GM23338 (cell line): ENCODE measurements around the gene OR4D5. TPM values are rescaled to one million over a fixed set of nuclear protein-coding genes. Genes with fewer than 3 reads are reported as not detected.

Experiments
- ATAC-seq: fragments of 200-7000 bp; cut with Tn5 transposase; 3 replicates; pipeline ENCODE4 v1.9.1; 2020
- DNase-seq: peaks from one replicate; pipeline ENCODE4 v3.0.0-alpha.2; 2015; ENCODE audit warnings: low spot score
- H2AFZ ChIP-seq: fragments of 200-600 bp; sonication (generic); 2 replicates; pipeline ENCODE4 v1.8.0; 2016; ENCODE audit warnings: antibody characterized with exemption, mild to moderate bottlenecking, moderate library complexity
- H3F3A ChIP-seq: fragments of 200-600 bp; sonication (generic); replicated peaks from 2 replicates; pipeline ENCODE4 v1.8.0; 2017; ENCODE audit warnings: antibody characterized with exemption, mixed run types, low read depth
- H3K27ac ChIP-seq: fragments of 200-600 bp; sonication (generic); 2 replicates; pipeline ENCODE4 v1.6.1; 2016; ENCODE audit warnings: low read depth
- H3K27me3 ChIP-seq: fragments of 200-600 bp; sonication (generic); 2 replicates; pipeline ENCODE4 v1.8.0; 2016; ENCODE audit warnings: mild to moderate bottlenecking, mixed run types, moderate library complexity; ENCODE audit not compliant: insufficient read depth
- H3K36me3 ChIP-seq: fragments of 200-600 bp; sonication (generic); 2 replicates; pipeline ENCODE4 v1.8.0; 2016; ENCODE audit warnings: mild to moderate bottlenecking; ENCODE audit not compliant: insufficient read depth
- H3K4me1 ChIP-seq: fragments of 200-600 bp; sonication (generic); 2 replicates; pipeline ENCODE4 v1.8.0; 2016; ENCODE audit warnings: mild to moderate bottlenecking, moderate library complexity; ENCODE audit not compliant: insufficient read depth
- H3K4me2 ChIP-seq: fragments of 200-600 bp; sonication (generic); 2 replicates; pipeline ENCODE4 v1.7.1; 2017; ENCODE audit warnings: mixed run types
- H3K4me3 ChIP-seq: fragments of 200-600 bp; sonication (generic); 2 replicates; pipeline ENCODE4 v1.6.1; 2016; ENCODE audit warnings: mixed run types
- H3K79me2 ChIP-seq: fragments of 200-600 bp; sonication (generic); replicated peaks from 2 replicates; pipeline ENCODE4 v1.8.0; 2017; ENCODE audit warnings: mild to moderate bottlenecking; ENCODE audit not compliant: insufficient read depth
- H3K9me2 ChIP-seq: fragments of 200-600 bp; sonication (generic); 2 replicates; pipeline ENCODE4 v1.8.0; 2017; ENCODE audit not compliant: insufficient read depth
- H4K20me1 ChIP-seq: fragments of 200-600 bp; sonication (generic); replicated peaks from 2 replicates; pipeline ENCODE4 v1.8.0; 2017; ENCODE audit warnings: mild to moderate bottlenecking; ENCODE audit not compliant: insufficient read depth
- H3K27ac Mint-ChIP-seq: 2 replicates; pipeline ENCODE4 v1.8.0; 2020; ENCODE audit warnings: inconsistent platforms, mild to moderate bottlenecking, moderate library complexity, mixed read lengths
- H3K27me3 Mint-ChIP-seq: 3 replicates; pipeline ENCODE4 v1.8.0; 2022; ENCODE audit warnings: low read depth, mild to moderate bottlenecking, moderate library complexity, mixed read lengths, inconsistent platforms; ENCODE audit not compliant: insufficient read depth, poor library complexity
- H3K36me3 Mint-ChIP-seq: 3 replicates; pipeline ENCODE4 v1.8.0; 2021; ENCODE audit warnings: low read depth, mild to moderate bottlenecking, inconsistent platforms, moderate library complexity, mixed read lengths
- H3K4me1 Mint-ChIP-seq: 3 replicates; pipeline ENCODE4 v1.8.0; 2020; ENCODE audit warnings: mild to moderate bottlenecking, inconsistent platforms, mixed read lengths
- H3K4me3 Mint-ChIP-seq: 3 replicates; pipeline ENCODE4 v1.8.0; 2021; ENCODE audit warnings: moderate library complexity, mild to moderate bottlenecking, inconsistent platforms, mixed read lengths
- H3K9me3 Mint-ChIP-seq: 3 replicates; pipeline ENCODE4 v1.8.0; 2020; ENCODE audit warnings: moderate library complexity, mild to moderate bottlenecking, inconsistent platforms, mixed read lengths
- CREB1 ChIP-seq: fragments of 250-450 bp; sonication (Bioruptor Pico); IDR thresholded peaks from 2 replicates; pipeline ENCODE4 v1.5.0; 2020; ENCODE audit warnings: low read depth, mild to moderate bottlenecking, moderate library complexity
- CTCF ChIP-seq, 2 experiments: fragments of 200-600 bp in 1 of 2; sonication (generic) in 1 of 2; conservative IDR thresholded peaks; 2 replicates each; pipeline versions ENCODE4 v1.5.1 to v1.6.1; 2016 to 2017; ENCODE audit warnings: antibody characterized with exemption in 2 of 2, low read depth in 2 of 2, mild to moderate bottlenecking in 2 of 2, moderate library complexity in 1 of 2
- ETS1 ChIP-seq: IDR thresholded peaks from 2 replicates; pipeline ENCODE4 v1.6.1; 2016; ENCODE audit warnings: antibody characterized with exemption
- EZH2 ChIP-seq: fragments of 200-600 bp; sonication (generic); IDR thresholded peaks from one replicate; pipeline ENCODE4 v1.8.0; 2017; ENCODE audit warnings: antibody characterized with exemption, mild to moderate bottlenecking, low read depth; ENCODE audit not compliant: unreplicated experiment
- NANOG ChIP-seq: IDR thresholded peaks from 2 replicates; pipeline ENCODE4 v1.6.1; 2016; ENCODE audit warnings: antibody characterized with exemption, borderline replicate concordance
- REST ChIP-seq: IDR thresholded peaks from one replicate; pipeline ENCODE4 v1.6.1; 2018; ENCODE audit warnings: antibody characterized with exemption; ENCODE audit not compliant: unreplicated experiment
- ZNF462 ChIP-seq: fragments of 250-450 bp; sonication (Bioruptor Pico); IDR thresholded peaks from 2 replicates; pipeline ENCODE4 v1.5.0; 2020; ENCODE audit warnings: mild to moderate bottlenecking, moderate library complexity
- polyA plus RNA-seq: library from polyadenylated mRNA; unstranded; fragments of >200 nt; fragmentation: Nextera tagmentation; extraction: Ambion mirVana; gene quantifications from 2 replicates; pipeline ENCODE4 v1.2.1, GENCODE V29; 2016
- total RNA-seq: library from RNA; depleted of rRNA; stranded (reverse); fragments of >200 nt; shearing (Covaris generic); gene quantifications from 2 replicates; pipeline ENCODE4 v1.2.3, GENCODE V29; 2014

OR4D5 gene
- total and polyA plus RNA-seq, 2 experiments from 2014 or later, result not detected

- TF ChIP-seq ZNF462 (CRISPR knock-in tag) (no peak), CTCF (conservative IDR thresholded peaks at IDR 0.05; ENCODE audit: low read depth in 2 of 2) (no peak)
Measured at GRCh38 chr11:123899792-123900191, 39.6 kb upstream of the OR4D5 start (continued).

GRCh38 chr11:123901867-123902266 lies 37.5 kb upstream of the OR4D5 start, which contains the start of gene OR8D4:
TSS of gene OR8D4 (plus strand) at chr11:123902167. CDS start at chr11:123906432, 4,265 bp downstream.
- Mint-ChIP-seq H3K36me3 (no peaks in the 10 kb centered on the region), H3K9me3 (no peaks in the 10 kb centered on the region), H3K27me3 (no peaks in the 10 kb centered on the region), H3K27ac (no peak within 1 kb of the TSS), H3K4me3 (no peak within 1 kb of the TSS), H3K4me1 (peaks cover 21% of the 10 kb centered on the region)
- DNase-seq (no peak), ATAC-seq (no peak)
- Histone ChIP-seq H3F3A (no peaks in the 10 kb centered on the region), H3K27ac (no peak within 1 kb of the TSS), H2AFZ (no peak within 1 kb of the TSS), H3K9me2 (peaks cover 5% of the 10 kb centered on the region; the same call in 1 of the 2 replicates), H3K4me2 (no peak within 1 kb of the TSS), H3K27me3 (no peaks in the 10 kb centered on the region), H3K79me2 (no peaks in the 10 kb centered on the region), H3K4me3 (no peak within 1 kb of the TSS), H4K20me1 (no peaks in the 10 kb centered on the region), H3K4me1 (peaks cover 10% of the 10 kb centered on the region), H3K36me3 (no peaks in the 10 kb centered on the region)
- TF ChIP-seq REST (no peak), CREB1 (CRISPR knock-in tag) (no peak), NANOG (no peak), ETS1 (no peak), EZH2 (no peak)
